NCI-H2171 (cell line): Measurements from ENCODE around the gene TYW3.

ENCODE experiments used
- DNase-seq: peaks from one replicate; lab custom pipeline; 2025; lab: John Stamatoyannopoulos, UW

The TYW3 gene

DNA sequence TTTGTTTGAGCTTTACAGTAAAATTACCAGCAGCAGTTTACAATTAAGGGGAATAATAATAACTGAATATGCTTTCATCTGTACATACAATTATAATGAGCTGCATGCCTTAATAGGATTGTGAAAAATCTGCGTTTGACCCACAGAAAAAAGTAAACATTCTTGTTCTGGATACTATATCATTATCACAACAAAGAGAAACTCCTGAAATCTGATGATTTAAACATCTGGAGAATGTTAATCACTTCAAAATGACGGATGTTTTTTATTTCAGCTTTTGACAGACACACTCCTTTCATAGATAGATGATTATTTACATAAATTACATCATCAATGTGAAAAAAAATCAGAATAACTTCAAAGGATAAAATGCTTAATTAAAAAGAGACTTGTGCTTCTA, 58.5 kb downstream of the TYW3 start:
- DNase-seq = no peak

DNA sequence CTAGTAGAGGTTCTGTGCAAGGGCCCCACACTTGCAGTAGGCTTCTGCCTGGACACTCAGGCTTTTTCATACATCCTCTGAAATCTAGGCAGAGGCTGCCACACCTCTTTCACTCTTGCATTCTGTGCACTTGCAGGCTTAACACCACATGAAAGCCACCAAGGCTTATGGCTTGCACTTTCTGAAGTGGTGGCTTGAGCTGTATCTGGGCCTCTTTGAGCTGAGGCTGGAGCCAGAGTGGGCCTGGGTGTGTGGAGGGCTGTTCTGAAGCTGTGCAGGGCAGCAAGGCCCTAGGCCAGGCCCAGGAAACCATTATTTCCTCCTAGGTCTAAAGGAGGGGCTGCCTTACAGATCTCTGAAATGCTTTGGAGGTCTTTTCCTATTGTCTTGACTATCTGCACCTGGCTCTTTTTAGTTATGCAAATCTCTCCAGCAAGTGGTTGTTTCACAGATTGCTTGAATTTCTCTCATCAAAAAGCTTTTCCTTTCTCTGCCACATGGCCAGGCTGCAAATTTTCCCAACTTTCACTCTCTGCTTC, 66.2 kb downstream of the TYW3 start:
- DNase-seq = no peak

DNA sequence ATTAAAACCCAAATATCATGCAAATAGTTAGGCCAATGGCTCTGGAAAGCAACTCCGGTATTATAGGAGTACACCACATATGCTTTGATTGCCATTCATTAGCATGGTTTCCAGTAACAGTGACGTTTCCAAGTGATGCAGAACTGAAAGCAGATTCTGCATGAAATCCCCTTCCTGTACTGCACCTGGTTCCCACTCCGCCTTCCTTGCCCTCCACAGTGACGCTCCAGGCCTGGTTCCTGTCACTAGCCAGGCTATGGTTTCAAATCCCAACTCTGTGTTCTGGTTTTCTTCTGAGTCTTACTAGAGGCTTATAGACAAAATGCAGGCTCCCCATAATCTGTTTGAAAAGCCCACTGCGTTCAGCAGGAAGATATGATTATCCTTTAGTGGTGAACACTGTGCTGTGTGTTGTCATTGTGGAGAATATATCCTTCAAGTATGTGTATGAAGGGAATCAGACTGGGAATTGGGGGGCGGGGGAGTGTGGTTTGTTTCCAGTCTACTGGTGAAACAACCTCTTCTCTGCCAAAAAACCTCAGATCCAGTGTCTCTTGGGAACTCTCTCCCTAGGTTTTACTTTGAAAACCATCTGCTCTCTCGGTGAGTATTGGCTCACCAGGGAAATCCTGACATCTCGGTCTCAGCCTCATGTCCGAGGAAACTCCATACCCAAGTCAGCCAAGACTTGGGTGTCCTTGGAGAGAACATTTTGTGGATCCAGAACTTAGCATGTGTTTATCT, 78.7 kb downstream of the TYW3 start:
- DNase-seq = peak; percentile 91

DNA sequence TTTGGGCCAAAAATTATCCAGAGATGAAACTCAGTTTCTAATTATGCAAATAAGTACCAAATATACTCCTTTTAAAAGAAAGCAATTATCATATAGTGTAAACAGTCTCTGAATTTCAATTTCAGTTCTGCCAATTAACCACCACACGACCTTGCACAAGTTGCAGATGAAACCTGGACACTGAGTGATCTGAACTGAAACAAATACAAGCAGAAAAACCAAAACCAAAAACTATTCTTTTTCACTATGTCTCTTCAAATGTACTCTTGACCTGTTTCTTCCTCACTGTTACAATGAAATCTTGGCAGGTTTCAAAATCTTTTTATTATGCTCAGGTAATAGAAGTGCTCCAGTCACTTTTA, 79.2 kb downstream of the TYW3 start:
- DNase-seq = no peak
